Heart left ventricle (tissue), 16 donors: Measurements from ENCODE around the gene RSRC2. TPM values are rescaled to one million over a fixed set of nuclear protein-coding genes. Genes with fewer than 3 reads are reported as not detected.
"Not testable (repeated sequence)": the region's sequence is repeated elsewhere in the genome, so short reads cannot be mapped to it uniquely, and the experiment has no call there.

ENCODE experiments used
- ATAC-seq, 4 donors: fragments of 200-7000 bp; cut with Tn5 transposase; one replicate each; pipeline ENCODE4 v1.9.1; 2020 to 2022; ENCODE audit warnings: moderate library complexity in 4 of 4, mild to moderate bottlenecking in 3 of 4, moderate number of reproducible peaks in 1 of 4
- DNase-seq, 5 donors: peaks; one replicate each; pipeline ENCODE4 v3.0.0-alpha.2; 2020
- H3K27ac ChIP-seq, 12 donors: fragments of 200-600 bp; sonication (generic) in 4 of 12; one replicate each; pipeline versions ENCODE4 v1.5.0 to v1.8.0; 2016 to 2022; ENCODE audit warnings: mild to moderate bottlenecking in 2 of 12
- H3K27me3 ChIP-seq, 9 donors: fragments of 200-600 bp; sonication (generic) in 2 of 9; one replicate each; pipeline versions ENCODE4 v1.5.1 to v1.8.0; 2016 to 2022; ENCODE audit warnings: mild to moderate bottlenecking in 3 of 9
- H3K36me3 ChIP-seq, 9 donors: fragments of 200-600 bp; sonication (generic) in 2 of 9; one replicate each; pipeline versions ENCODE4 v1.5.0 to v1.8.0; 2018 to 2022; ENCODE audit warnings: mild to moderate bottlenecking in 2 of 9
- H3K4me1 ChIP-seq, 12 donors: fragments of 200-600 bp; sonication (generic) in 4 of 12; one replicate each; pipeline versions ENCODE4 v1.5.0 to v1.8.0; 2016 to 2022; ENCODE audit warnings: mild to moderate bottlenecking in 3 of 12
- H3K4me3 ChIP-seq, 12 donors: fragments of 200-600 bp; sonication (generic) in 4 of 12; one replicate each; pipeline versions ENCODE4 v1.5.0 to v1.8.0; 2017 to 2022; ENCODE audit warnings: mild to moderate bottlenecking in 9 of 12, moderate library complexity in 4 of 12
- H3K9me3 ChIP-seq, 12 donors: fragments of 200-600 bp; sonication (generic) in 4 of 12; one replicate each; pipeline versions ENCODE4 v1.5.0 to v1.8.0; 2016 to 2022; ENCODE audit warnings: mild to moderate bottlenecking in 1 of 12
- CTCF ChIP-seq, 12 donors: fragments of 200-600 bp; sonication (generic) in 4 of 12; IDR thresholded peaks; one replicate each; pipeline versions ENCODE4 v1.5.0 to v1.8.0; 2018 to 2022; ENCODE audit warnings: antibody characterized with exemption in 12 of 12, mild to moderate bottlenecking in 5 of 12
- POLR2A ChIP-seq, 2 donors: fragments of 450-650 bp; IDR thresholded peaks; one replicate each; pipeline ENCODE4 v1.6.1; 2017; ENCODE audit warnings: antibody characterized with exemption in 2 of 2, mild to moderate bottlenecking in 2 of 2, moderate library complexity in 2 of 2
- WGBS, 4 donors: extraction: QIAGEN DNeasy Blood & Tissue Kit in 2 of 4; methylation state at CpG; one replicate each; pipeline versions ENCODE4 v1.1.5 to v1.1.7; 2013 to 2018; 5-methylcytosine and 5-hydroxymethylcytosine counted together
- intact Hi-C, 10 donors: fragments of 100-400 bp; cut with DNase I; formaldehyde crosslinking; loops; one replicate each; pipeline versions ENCODE4 v1.11.1 to v1.14.2; 2022
- polyA plus RNA-seq, 2 donors: library from polyadenylated mRNA; stranded (reverse); fragments of 200-250 nt; gene quantifications; one replicate each; pipeline ENCODE4 v1.2.3, GENCODE V29; 2013
- total RNA-seq, 9 donors: library from RNA; depleted of rRNA in 2 of 9; stranded (reverse); fragments of >200 nt in 2 of 9; fragmentation: NEBNext Ultra II Directional in 3 of 9; extraction: Animal tissue kit (Norgen Biotek cat#: 25700) in 3 of 9; gene quantifications; one replicate each; pipeline versions ENCODE4 v1.1.0 to v1.2.4, GENCODE V29; 2016 to 2023
- donor health status: ischemic (EF 13 %, LVEDD 7.1; RV severe dilation, severe dysfunction).
- donor health status: healthy with polysubstance abuse.
- donor health status: DM: no; HTN: yes; CAD: no.
- donor health status: DM: no; HTN: no; CAD: no.
- donor health status: ischemic (EF 25% LVEDD 6.9; RV normal size, moderate dysfunction).
- donor health status: ischemic (EF 25% LVEDD 5.7; RV mildly dilated, moderate dysfunction).
- donor health status: healthy.
- donor health status: DM: yes; HTN: yes; CAD: no.
- donor health status: ischemic (EF 35%, LVEDD 5.7; RV mildly dilated, moderate dysfunction).
- donor health status: nonischemic (EF 11% LVEDD 7.7; RV severe dilation, severe dysfunction).
- donor health status: DM: yes; HTN: yes; CAD: no.
- donor health status: PGD.
- donor health status: ischemic (EF 29% LVEDD 5.4; RV normal size, mild dysfunction).
- donor health status: nonischemic (EF 23%, LVEDD 6.1; RV moderate dilation, normal function).

RSRC2 gene
- total and polyA plus RNA-seq, 11 donors = 31.1 to 46.5 (median 35.3) TPM

- TF ChIP-seq POLR2A (IDR thresholded peaks at IDR 0.05) (no peak), CTCF (IDR thresholded peaks at IDR 0.05) (no peak)
- intact Hi-C loops = no loop called here
- H3K4me1 ChIP-seq = peaks cover 0 to 10% (median 0%) of the 10 kb centered on the region in 12 donors
- WGBS, 4 donors = 93 to 100% (median 95%) methylated on average over 2 of the region's 2 CpGs
- DNase-seq = no peak
- ATAC-seq = no peak
- no peaks in the 10 kb centered on the region for H3K27me3 ChIP-seq
- H3K27ac ChIP-seq = no peak overlapping the region
- H3K36me3 ChIP-seq = peaks cover 0 to 99% (median 91%) of the 10 kb centered on the region in 9 donors
- no peak overlapping the region for H3K4me3 ChIP-seq
- H3K9me3 ChIP-seq = no peaks in the 10 kb centered on the region
Observed at GRCh38 chr12:122491991-122492390, 34.7 kb downstream of the RSRC2 start.

- peaks cover 0 to 100% (median 97%) of the 10 kb centered on the region in 9 donors for H3K36me3 ChIP-seq
- intact Hi-C loops = no loop called here
Observed at GRCh38 chr12:122489038-122489437, 37.7 kb downstream of the RSRC2 start.

GRCh38 chr12:122487807-122488206, 38.9 kb downstream of the RSRC2 start:
- WGBS, 4 donors = 98 to 100% (median 98%) methylated on average over 3 of the region's 3 CpGs
- H3K36me3 ChIP-seq = peaks cover 0 to 100% (median 99%) of the 10 kb centered on the region in 9 donors
- intact Hi-C loops = not testable (repeated sequence)

More at GRCh38 chr12:122489038-122489437, 37.7 kb downstream of the RSRC2 start:
- no peak overlapping the region for H3K4me3 ChIP-seq
- ATAC-seq = no peak
- TF ChIP-seq CTCF (IDR thresholded peaks at IDR 0.05) (no peak), POLR2A (IDR thresholded peaks at IDR 0.05) (no peak)
- H3K27me3 ChIP-seq = no peaks in the 10 kb centered on the region
- no peaks in the 10 kb centered on the region for H3K9me3 ChIP-seq
- H3K27ac ChIP-seq = no peak overlapping the region
- DNase-seq = no peak
- WGBS, 4 donors = 84 to 88% (median 86%) methylated on average over 2 of the region's 2 CpGs
- H3K4me1 ChIP-seq = no peaks in the 10 kb centered on the region

GRCh38 chr12:122486805-122487426, 39.8 kb downstream of the RSRC2 start:
- WGBS, 4 donors = 94 to 95% (median 95%) methylated on average over 7 of the region's 7 CpGs
- no peak for DNase-seq
- Histone ChIP-seq H3K27me3 (no peaks in the 10 kb centered on the region), H3K9me3 (no peaks in the 10 kb centered on the region), H3K36me3 (peaks cover 0 to 100% (median 99%) of the 10 kb centered on the region in 9 donors), H3K4me3 (no peak overlapping the region), H3K27ac (no peak overlapping the region), H3K4me1 (no peaks in the 10 kb centered on the region)
- intact Hi-C loops = no loop called here
- TF ChIP-seq CTCF (IDR thresholded peaks at IDR 0.05) (no peak), POLR2A (IDR thresholded peaks at IDR 0.05) (no peak)
- ATAC-seq = no peak

More at GRCh38 chr12:122487807-122488206, 38.9 kb downstream of the RSRC2 start:
- H3K4me1 ChIP-seq, H3K4me3 ChIP-seq, ATAC-seq, H3K27ac ChIP-seq, H3K9me3 ChIP-seq, H3K27me3 ChIP-seq, DNase-seq: not testable (repeated sequence)

- 95 to 98% (median 97%) methylated on average over 6 of the region's 6 CpGs for WGBS, 4 donors
- DNase-seq, H3K9me3 ChIP-seq, H3K27ac ChIP-seq, ATAC-seq, H3K27me3 ChIP-seq, H3K4me1 ChIP-seq, intact Hi-C loops, H3K4me3 ChIP-seq: not testable (repeated sequence)
- peaks cover 0 to 100% (median 99%) of the 10 kb centered on the region in 9 donors for H3K36me3 ChIP-seq
Observed at GRCh38 chr12:122486360-122486759, 40.4 kb downstream of the RSRC2 start.

GRCh38 chr12:122484385-122484784, 42.4 kb downstream of the RSRC2 start:
- H3K4me3 ChIP-seq, H3K4me1 ChIP-seq, DNase-seq, H3K27ac ChIP-seq, H3K9me3 ChIP-seq, ATAC-seq, H3K27me3 ChIP-seq: not testable (repeated sequence)
- intact Hi-C loops = loop anchor here in 1 of 10 donors (2.0 kb wide), 1 partner anchor 20 kb away; no protein-coding TSS in a partner anchor
- 97 to 100% (median 99%) methylated on average over 1 of the region's 1 CpG for WGBS, 4 donors
- H3K36me3 ChIP-seq = peaks cover 0 to 100% (median 99%) of the 10 kb centered on the region in 9 donors
